ENCODE measurements around the gene ILK.

DNA sequence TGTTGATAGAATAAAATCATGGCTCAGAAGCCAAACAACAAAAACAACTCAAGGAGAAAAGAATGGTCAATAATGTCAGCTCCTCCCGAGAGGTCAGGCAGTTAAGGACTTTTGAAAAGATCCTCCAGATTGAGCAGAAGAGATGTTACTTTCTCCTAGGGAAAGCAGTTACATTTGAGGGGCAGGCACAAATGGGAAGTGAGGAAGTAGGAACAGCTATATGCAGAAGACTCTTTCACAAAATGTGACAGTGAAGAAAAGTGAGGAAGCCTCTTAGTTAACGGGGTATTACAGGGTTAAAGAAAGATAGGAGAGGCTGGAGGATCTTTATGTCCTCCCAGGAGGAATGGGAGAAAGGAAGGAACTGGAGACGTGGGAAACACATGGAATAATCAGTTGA, 48.6 kb downstream of the ILK start:
- TF ChIP-seq POLR2A (IDR thresholded peaks at IDR 0.05; ENCODE audit: low read depth, low read length) (no peak), EZH2 (IDR thresholded peaks at IDR 0.05; ENCODE audit: borderline replicate concordance, low read depth, low read length, severe bottlenecking) (no peak), POLR2AphosphoS5 (IDR thresholded peaks at IDR 0.05; ENCODE audit: insufficient read depth, low read depth, low read length) (no peak), JUN (IDR thresholded peaks at IDR 0.05; ENCODE audit: borderline replicate concordance, insufficient read depth, insufficient read length, low read depth) (no peak), GATA2 (IDR thresholded peaks at IDR 0.05; ENCODE audit: insufficient read depth, insufficient read length, low read depth, low read length) (no peak), FOS (IDR thresholded peaks at IDR 0.05; ENCODE audit: borderline replicate concordance, insufficient read depth, low read length) (no peak)
- TF ChIP-seq, protein P1, sequence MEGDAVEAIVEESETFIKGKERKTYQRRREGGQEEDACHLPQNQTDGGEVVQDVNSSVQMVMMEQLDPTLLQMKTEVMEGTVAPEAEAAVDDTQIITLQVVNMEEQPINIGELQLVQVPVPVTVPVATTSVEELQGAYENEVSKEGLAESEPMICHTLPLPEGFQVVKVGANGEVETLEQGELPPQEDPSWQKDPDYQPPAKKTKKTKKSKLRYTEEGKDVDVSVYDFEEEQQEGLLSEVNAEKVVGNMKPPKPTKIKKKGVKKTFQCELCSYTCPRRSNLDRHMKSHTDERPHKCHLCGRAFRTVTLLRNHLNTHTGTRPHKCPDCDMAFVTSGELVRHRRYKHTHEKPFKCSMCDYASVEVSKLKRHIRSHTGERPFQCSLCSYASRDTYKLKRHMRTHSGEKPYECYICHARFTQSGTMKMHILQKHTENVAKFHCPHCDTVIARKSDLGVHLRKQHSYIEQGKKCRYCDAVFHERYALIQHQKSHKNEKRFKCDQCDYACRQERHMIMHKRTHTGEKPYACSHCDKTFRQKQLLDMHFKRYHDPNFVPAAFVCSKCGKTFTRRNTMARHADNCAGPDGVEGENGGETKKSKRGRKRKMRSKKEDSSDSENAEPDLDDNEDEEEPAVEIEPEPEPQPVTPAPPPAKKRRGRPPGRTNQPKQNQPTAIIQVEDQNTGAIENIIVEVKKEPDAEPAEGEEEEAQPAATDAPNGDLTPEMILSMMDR (IDR thresholded peaks at IDR 0.05; ENCODE audit: extremely low read depth in 1 of 2, insufficient read depth in 1 of 2, low read depth in 1 of 2, low read length in 2 of 2), result no peak
- TF ChIP-seq, protein P2, sequence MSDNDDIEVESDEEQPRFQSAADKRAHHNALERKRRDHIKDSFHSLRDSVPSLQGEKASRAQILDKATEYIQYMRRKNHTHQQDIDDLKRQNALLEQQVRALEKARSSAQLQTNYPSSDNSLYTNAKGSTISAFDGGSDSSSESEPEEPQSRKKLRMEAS (IDR thresholded peaks at IDR 0.05; ENCODE audit: insufficient read depth, insufficient read length), result no peak

All from endothelial cell of umbilical vein (primary cell).